ENCODE data around the gene VCPKMT. TPM values are rescaled to one million over a fixed set of nuclear protein-coding genes. Genes with fewer than 3 reads are reported as not detected.

VCPKMT gene
- 10.9 TPM for polyA plus RNA-seq (2012; ENCODE audit: missing spikeins)

GRCh38 chr14:50116181-50116956, at the start of gene VCPKMT:
Gene VCPKMT (minus strand): TSS chr14:50116572. CDS start chr14:50116552, 20 bp downstream.
- FAIRE-seq (peak; percentile 100), DNase-seq (ENCODE audit: insufficient read length) (peak; percentile 73)
- TF ChIP-seq TAF1 (IDR thresholded peaks at IDR 0.05; ENCODE audit: borderline replicate concordance, low read depth, low read length), result peak; percentile 97
- peak; percentile 90 for TF ChIP-seq POLR2AphosphoS5 (IDR thresholded peaks at IDR 0.05; ENCODE audit: low read depth, low read length)
- peak; percentile 93 for TF ChIP-seq POLR2A (IDR thresholded peaks at IDR 0.05; ENCODE audit: low read depth, low read length)

- DNase-seq (ENCODE audit: insufficient read length) (no peak), FAIRE-seq (no peak)
- TF ChIP-seq POLR2A (IDR thresholded peaks at IDR 0.05; ENCODE audit: low read depth, low read length) (no peak), TAF1 (IDR thresholded peaks at IDR 0.05; ENCODE audit: borderline replicate concordance, low read depth, low read length) (no peak)
These were observed 39.7 kb upstream of the VCPKMT start for GRCh38 chr14:50156111-50156510.

- TF ChIP-seq POLR2AphosphoS5 (IDR thresholded peaks at IDR 0.05; ENCODE audit: low read depth, low read length), result no peak
- no peak for TF ChIP-seq POLR2A (IDR thresholded peaks at IDR 0.05; ENCODE audit: low read depth, low read length)
- TF ChIP-seq TAF1 (IDR thresholded peaks at IDR 0.05; ENCODE audit: borderline replicate concordance, low read depth, low read length), result no peak
- no peak for DNase-seq (ENCODE audit: insufficient read length)
- FAIRE-seq, result no peak
These were observed 32.4 kb upstream of the VCPKMT start for GRCh38 chr14:50148799-50149198.

- no peak for TF ChIP-seq POLR2A (IDR thresholded peaks at IDR 0.05; ENCODE audit: low read depth, low read length)
- no peak for TF ChIP-seq POLR2AphosphoS5 (IDR thresholded peaks at IDR 0.05; ENCODE audit: low read depth, low read length)
- no peak for TF ChIP-seq TAF1 (IDR thresholded peaks at IDR 0.05; ENCODE audit: borderline replicate concordance, low read depth, low read length)
- no peak for FAIRE-seq
- DNase-seq (ENCODE audit: insufficient read length), result no peak
These were observed 22.8 kb upstream of the VCPKMT start for GRCh38 chr14:50139192-50139591.

GRCh38 chr14:50127802-50128201, 11.4 kb upstream of the VCPKMT start:
- DNase-seq (ENCODE audit: insufficient read length), result no peak
- FAIRE-seq, result no peak
- TF ChIP-seq POLR2AphosphoS5 (IDR thresholded peaks at IDR 0.05; ENCODE audit: low read depth, low read length) (no peak), POLR2A (IDR thresholded peaks at IDR 0.05; ENCODE audit: low read depth, low read length) (no peak), TAF1 (IDR thresholded peaks at IDR 0.05; ENCODE audit: borderline replicate concordance, low read depth, low read length) (no peak)

GRCh38 chr14:50123062-50123461, 6.7 kb upstream of the VCPKMT start:
- TF ChIP-seq POLR2AphosphoS5 (IDR thresholded peaks at IDR 0.05; ENCODE audit: low read depth, low read length) (no peak), TAF1 (IDR thresholded peaks at IDR 0.05; ENCODE audit: borderline replicate concordance, low read depth, low read length) (no peak), POLR2A (IDR thresholded peaks at IDR 0.05; ENCODE audit: low read depth, low read length) (no peak)
- no peak for FAIRE-seq
- no peak for DNase-seq (ENCODE audit: insufficient read length)

- DNase-seq (ENCODE audit: insufficient read length) (no peak), FAIRE-seq (no peak)
- no peak for TF ChIP-seq POLR2AphosphoS5 (IDR thresholded peaks at IDR 0.05; ENCODE audit: low read depth, low read length)
- TF ChIP-seq POLR2A (IDR thresholded peaks at IDR 0.05; ENCODE audit: low read depth, low read length), result no peak
- TF ChIP-seq TAF1 (IDR thresholded peaks at IDR 0.05; ENCODE audit: borderline replicate concordance, low read depth, low read length), result no peak
These were observed 5.9 kb upstream of the VCPKMT start for GRCh38 chr14:50122291-50122690.

- FAIRE-seq, result no peak
- DNase-seq (ENCODE audit: insufficient read length), result no peak
- TF ChIP-seq TAF1 (IDR thresholded peaks at IDR 0.05; ENCODE audit: borderline replicate concordance, low read depth, low read length) (no peak), POLR2AphosphoS5 (IDR thresholded peaks at IDR 0.05; ENCODE audit: low read depth, low read length) (no peak), POLR2A (IDR thresholded peaks at IDR 0.05; ENCODE audit: low read depth, low read length) (no peak)
These were observed 5.1 kb upstream of the VCPKMT start for GRCh38 chr14:50121486-50121885.

- no peak for FAIRE-seq
- no peak for TF ChIP-seq POLR2AphosphoS5 (IDR thresholded peaks at IDR 0.05; ENCODE audit: low read depth, low read length)
- TF ChIP-seq POLR2A (IDR thresholded peaks at IDR 0.05; ENCODE audit: low read depth, low read length), result no peak
- TF ChIP-seq TAF1 (IDR thresholded peaks at IDR 0.05; ENCODE audit: borderline replicate concordance, low read depth, low read length), result no peak
These were observed 1.1 kb upstream of the VCPKMT start for GRCh38 chr14:50117456-50117855.

GRCh38 chr14:50116966-50117365, 594 bp upstream of the VCPKMT start:
- no peak for FAIRE-seq
- no peak for DNase-seq (ENCODE audit: insufficient read length)
- TF ChIP-seq TAF1 (IDR thresholded peaks at IDR 0.05; ENCODE audit: borderline replicate concordance, low read depth, low read length) (no peak), POLR2AphosphoS5 (IDR thresholded peaks at IDR 0.05; ENCODE audit: low read depth, low read length) (no peak), POLR2A (IDR thresholded peaks at IDR 0.05; ENCODE audit: low read depth, low read length) (no peak)

More at GRCh38 chr14:50117456-50117855, 1.1 kb upstream of the VCPKMT start:
- DNase-seq (ENCODE audit: insufficient read length), result no peak

GRCh38 chr14:50113381-50114035, 2.9 kb downstream of the VCPKMT start:
- FAIRE-seq (peak; percentile 24), DNase-seq (ENCODE audit: insufficient read length) (no peak)
- TF ChIP-seq POLR2AphosphoS5 (IDR thresholded peaks at IDR 0.05; ENCODE audit: low read depth, low read length), result no peak
- no peak for TF ChIP-seq POLR2A (IDR thresholded peaks at IDR 0.05; ENCODE audit: low read depth, low read length)
- no peak for TF ChIP-seq TAF1 (IDR thresholded peaks at IDR 0.05; ENCODE audit: borderline replicate concordance, low read depth, low read length)

Measured in GM12892 (cell line).